Stomach (tissue), 4 donors: ENCODE data around the gene UBE2O.

Source experiments
- CTCF ChIP-seq, 7 experiments: fragments of 450-650 bp in 4 of 7; fragments of 200-600 bp in 3 of 7; sonication (generic) in 3 of 7; IDR thresholded peaks; one replicate each; pipeline ENCODE4 v1.5.1; 2016 to 2019; ENCODE audit warnings: antibody characterized with exemption in 7 of 7, control low read depth in 2 of 7, mild to moderate bottlenecking in 1 of 7
- EP300 ChIP-seq: sonication (generic); formaldehyde crosslinking; IDR thresholded peaks from one replicate; pipeline ENCODE4 v1.6.1; 2017; ENCODE audit warnings: antibody characterized with exemption
- POLR2A ChIP-seq, 4 donors: fragments of 450-650 bp; IDR thresholded peaks; one replicate each; pipeline ENCODE4 v1.6.1; 2016; ENCODE audit warnings: antibody characterized with exemption in 4 of 4, control low read depth in 2 of 4, mild to moderate bottlenecking in 1 of 4, moderate library complexity in 1 of 4
- POLR2AphosphoS5 ChIP-seq, 3 donors: sonication (generic); formaldehyde crosslinking; IDR thresholded peaks; one replicate each; pipeline ENCODE4 v1.6.1; 2016; ENCODE audit warnings: antibody characterized with exemption in 3 of 3

GRCh38 chr17:76421044-76421407 lies 31.9 kb downstream of the UBE2O start:
- TF ChIP-seq CTCF (IDR thresholded peaks at IDR 0.05) (no peak), POLR2A (IDR thresholded peaks at IDR 0.05) (no peak), EP300 (no peak), POLR2AphosphoS5 (IDR thresholded peaks at IDR 0.05) (no peak)
